Right lung (tissue), 5 donors: Measurements from ENCODE around the gene HIF1A. TPM values are rescaled to one million over a fixed set of nuclear protein-coding genes. Genes with fewer than 3 reads are reported as not detected.
"Not testable (repeated sequence)": the region's sequence is repeated elsewhere in the genome, so short reads cannot be mapped to it uniquely, and the experiment has no call there.

Experiments
- DNase-seq, 2 donors: peaks; one replicate each; pipeline ENCODE4 v3.0.0-alpha.2; 2013
- polyA plus RNA-seq, 5 donors: library from polyadenylated mRNA; unstranded; fragments of 120-200 nt; gene quantifications; one replicate each; pipeline versions ENCODE4 v1.2.1 to v1.2.3, GENCODE V29; 2013; ENCODE audit warnings: inconsistent platforms in 1 of 5, low replicate concordance in 1 of 5; ENCODE audit not compliant: insufficient read length in 5 of 5, insufficient read depth in 1 of 5

HIF1A gene
- polyA plus RNA-seq, 5 donors: 157 to 270 (median 206) TPM

DNA sequence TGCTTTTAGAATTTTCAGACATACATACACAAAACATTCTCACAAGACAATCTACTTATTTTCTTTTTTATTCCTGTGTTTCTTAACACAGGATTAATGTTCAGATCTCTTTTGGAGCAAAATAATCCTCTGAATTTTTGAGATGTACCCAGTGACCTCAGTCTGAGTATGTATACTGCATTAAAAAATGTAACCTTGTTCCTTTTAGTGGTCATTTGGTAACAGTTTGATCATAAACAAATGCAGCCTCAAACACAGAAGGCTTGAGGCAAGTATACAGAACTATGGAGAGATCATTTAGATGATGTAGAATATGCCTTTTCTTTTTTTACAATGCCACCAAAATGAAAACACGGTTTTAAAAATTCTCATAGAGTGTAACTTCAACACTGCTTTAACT, 9.7 kb downstream of the HIF1A start:
- no peak for DNase-seq

DNA sequence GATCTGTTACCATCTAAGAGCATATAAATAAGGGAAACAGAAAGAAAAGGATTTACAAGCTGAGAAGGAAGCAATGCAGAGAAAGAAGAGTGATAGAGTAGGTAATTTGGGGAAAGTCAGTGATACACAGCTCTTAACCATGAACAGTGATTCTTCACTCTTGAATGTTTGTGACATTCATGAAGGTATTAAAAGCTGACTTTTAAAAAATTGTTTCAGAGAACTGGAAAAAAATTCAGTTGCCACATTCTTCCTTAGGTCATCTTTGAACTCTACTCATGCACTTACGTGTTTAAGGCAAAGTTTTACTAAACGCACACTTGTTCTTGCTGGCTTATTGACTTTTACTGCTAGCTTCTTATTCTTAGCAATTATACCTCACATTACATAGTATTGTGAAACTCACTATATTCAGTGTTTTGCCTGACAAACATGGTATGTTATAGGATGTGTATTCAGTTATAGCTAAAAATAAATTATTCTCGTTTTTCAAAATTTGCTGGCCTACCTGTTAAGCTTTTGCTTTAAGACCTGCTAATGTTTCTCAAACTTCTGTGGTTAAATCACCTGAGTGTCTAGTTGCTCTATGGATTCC, 10.9 kb downstream of the HIF1A start:
- DNase-seq: no peak

DNA sequence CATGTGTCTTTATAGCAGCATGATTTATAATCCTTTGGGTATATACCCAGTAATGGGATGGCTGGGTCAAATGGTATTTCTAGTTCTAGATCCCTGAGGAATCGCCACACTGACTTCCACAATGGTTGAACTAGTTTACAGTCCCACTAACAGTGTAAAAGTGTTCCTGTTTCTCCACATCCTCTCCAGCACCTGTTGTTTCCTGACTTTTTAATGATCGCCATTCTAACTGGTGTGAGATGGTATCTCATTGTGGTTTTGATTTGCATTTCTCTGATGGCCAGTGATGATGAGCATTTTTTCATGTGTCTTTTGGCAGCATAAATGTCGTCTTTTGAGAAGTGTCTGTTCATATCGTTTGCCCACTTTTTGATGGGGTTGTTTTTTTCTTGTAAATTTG, 12.5 kb downstream of the HIF1A start:
- DNase-seq: not testable (repeated sequence)

DNA sequence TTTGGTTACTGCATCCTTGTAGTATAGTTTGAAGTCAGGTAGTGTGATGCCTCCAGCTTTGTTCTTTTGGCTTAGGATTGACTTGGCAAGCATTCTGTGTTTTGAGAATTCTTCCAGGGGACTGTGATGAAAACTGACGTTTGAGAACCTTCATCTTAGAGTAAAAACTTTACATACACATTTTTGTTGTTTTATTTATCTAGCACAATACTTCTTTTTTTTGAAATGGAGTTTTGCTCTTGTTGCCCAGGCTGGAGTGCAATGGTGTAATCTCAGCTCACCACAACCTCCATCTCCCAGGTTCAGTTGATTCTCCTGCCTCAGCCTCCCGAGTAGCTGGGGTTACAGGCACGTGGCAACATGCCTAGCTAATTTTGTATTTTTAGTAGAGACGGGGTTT, 13.4 kb downstream of the HIF1A start:
- not testable (repeated sequence) for DNase-seq

DNA sequence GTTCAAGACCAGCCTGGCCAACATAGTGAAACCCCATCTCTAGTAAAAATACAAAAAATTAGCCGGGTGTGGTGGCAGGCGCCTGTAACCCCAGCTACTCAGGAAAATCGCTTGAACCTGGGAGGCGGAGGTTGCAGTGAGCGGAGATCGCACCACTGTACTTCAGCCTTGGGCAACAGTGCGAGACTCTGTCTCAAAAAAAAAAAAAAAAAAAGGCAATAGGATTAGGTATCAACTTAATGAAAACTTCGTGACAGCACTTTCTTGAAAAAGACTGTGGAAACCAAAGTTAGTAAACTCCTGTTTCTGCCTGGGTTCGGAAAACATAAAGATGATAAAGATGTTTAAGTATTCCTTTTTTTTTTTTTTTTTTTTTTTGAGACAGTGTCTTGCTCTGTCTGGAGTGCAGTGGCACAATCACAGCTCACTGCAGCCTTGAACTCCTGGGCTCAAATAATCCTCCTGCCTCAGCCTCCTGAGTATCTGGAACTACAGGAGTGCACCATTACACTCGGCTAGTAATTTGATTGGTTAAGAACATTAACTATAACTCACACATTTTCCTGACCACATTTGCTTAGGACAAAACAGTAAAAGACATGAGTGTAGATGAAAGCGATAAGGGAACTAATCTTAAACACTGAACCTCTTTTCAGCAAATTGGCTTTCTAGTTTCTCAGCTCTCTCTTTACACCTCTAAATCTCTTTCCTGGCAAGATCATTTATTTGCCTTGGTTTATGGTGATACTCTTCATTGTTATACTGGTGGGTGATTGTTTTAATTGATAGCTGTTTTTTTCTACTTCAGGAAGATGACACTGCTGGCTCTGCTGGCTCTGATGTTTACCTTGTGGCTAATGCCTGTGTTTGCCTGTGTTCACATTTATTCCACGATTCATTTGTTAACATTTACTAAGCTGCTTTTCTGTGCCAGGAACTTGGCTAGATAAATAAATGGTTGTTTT, 15.8 kb downstream of the HIF1A start:
- DNase-seq: no peak

DNA sequence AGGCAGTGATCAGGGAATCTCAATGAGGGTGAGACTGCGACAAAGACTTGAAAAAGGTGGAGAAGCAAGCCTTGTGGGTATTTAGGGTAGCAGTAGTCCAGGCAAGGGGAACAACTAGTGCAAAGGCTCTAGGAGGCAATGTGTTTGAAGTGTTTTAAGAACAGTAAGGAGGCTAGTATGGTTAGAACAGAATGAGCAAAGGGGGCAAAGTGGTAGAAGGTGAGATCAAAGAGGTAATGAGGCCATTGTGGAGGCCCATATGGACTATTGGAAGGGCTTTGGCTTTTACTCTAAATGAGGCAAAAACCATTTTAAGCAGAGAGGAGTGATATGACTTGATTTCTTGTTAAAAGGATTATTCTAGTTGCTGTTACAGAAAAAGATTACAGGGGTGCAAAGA, 16.8 kb downstream of the HIF1A start:
- no peak for DNase-seq

DNA sequence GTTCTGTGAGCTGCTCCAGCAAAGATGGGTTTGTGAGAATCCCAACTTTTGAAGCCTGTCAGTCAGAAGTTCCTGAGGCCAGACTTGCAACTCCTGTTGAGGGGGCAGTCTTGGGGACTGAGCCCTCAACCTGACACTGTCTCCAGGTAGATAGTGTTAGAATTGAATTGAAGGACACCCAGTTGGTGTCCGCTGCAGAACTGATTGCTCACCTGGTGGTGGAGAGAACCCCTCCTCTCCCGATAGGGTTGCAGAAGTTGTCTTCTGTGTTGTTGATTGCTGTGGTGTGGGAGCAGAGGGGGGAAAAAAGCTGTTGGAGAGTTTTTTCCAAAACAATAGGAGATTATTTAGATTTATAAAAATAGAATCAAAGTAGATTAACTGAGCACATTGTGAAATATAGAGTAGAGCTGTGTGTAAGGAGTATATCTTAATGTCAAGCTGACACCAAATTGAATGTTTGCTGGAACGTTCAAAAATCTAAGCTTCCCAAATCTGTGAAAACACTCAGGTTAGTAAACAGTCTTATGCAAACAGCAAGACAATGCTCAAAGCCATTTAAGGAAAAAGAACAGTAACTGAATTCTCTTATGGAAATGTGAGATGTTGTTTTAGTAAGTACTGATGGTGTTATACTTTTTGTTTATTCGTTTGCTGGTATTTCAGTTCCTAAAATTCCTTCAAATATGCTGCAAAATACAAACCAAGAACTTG, 18.6 kb downstream of the HIF1A start:
- no peak for DNase-seq

DNA sequence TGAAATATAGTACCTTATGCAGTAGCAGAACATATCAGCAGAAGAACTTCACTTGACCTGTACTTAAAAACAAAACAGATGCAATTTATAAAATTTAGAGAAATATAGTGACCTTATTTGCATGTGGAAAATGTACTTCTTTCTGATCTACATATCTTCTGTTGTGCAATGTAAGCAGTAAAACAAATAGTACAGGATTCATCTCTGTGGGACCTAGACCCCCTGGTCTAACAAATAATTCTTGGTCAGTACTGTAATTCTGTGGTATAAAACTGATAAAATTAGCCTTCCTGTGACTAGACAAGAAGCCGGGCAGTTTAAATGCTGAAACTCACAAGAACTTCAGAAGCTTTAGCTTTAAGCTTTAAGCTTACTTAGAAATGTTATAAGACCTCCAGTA, 21.6 kb downstream of the HIF1A start:
- DNase-seq: no peak

DNA sequence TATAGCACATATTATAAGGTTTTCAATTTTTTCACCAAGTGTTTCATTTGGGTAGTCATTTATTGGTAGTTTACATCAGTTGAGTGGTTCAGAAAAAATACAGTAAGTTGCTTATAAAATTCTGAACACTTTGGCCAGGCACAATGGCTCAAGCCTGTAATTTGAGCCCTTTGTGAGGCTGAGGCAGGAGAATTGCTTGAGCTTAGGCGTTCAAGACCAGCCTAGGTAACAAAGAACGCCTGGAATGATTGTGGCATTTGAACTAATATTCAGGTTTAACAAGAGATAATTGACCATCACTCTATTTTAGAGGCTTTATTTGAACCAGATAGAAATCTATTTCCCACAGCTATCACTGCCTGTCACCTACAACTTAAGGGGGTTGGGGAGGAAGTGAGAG, 22.7 kb downstream of the HIF1A start:
- no peak for DNase-seq

DNA sequence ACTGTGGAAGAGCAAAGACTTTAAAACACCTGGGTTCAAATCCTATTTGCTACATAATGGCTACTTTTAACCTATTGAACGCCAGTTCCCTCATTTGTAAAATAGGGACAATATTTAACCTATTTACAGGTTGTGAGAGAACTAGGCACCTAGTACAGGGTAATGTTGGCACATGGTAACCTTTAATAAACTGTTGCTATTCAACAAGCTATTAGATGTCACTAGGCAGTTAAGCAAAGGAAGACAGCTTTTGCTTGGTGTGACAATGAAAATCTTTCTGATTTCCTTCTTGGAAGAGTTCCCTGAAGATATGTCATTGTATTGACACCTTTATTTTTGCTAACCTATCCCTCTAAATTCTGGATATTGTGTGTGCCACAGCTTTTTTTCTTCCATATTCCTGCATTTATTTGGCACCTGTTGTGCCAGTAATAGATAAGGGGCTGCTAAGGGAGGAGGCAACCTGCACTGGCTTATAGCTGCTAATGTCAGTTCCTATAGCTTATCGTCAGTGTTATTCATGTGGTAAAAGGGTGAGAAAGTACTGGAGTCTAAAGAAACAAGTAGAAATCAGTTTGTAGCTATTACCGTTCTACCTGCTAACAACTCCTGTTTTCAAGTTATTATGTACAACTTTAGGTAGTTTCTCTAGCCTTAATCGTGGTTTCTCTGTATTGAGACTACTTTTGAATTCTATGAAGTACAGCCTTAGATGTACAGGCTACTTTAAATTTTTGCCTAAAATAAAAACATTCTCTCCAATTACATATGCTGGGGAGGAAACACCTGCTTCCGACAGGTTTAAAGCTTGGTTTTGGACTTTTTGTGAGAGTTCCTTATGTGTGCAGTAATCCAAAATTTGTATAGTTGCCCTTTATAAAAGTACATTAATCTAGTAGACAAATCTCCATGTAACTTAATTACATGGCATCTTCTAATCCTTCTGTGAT, 24.3 kb downstream of the HIF1A start:
- DNase-seq: no peak

DNA sequence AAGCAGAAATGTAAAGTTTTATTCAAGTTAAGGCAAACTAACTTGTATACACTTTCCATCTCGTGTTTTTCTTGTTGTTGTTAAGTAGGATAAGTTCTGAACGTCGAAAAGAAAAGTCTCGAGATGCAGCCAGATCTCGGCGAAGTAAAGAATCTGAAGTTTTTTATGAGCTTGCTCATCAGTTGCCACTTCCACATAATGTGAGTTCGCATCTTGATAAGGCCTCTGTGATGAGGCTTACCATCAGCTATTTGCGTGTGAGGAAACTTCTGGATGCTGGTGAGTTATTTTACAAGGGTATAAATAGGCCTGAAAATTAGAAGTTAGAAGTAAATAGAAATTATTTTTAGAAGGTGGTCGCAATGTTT, 25.0 kb downstream of the HIF1A start:
- DNase-seq: no peak

DNA sequence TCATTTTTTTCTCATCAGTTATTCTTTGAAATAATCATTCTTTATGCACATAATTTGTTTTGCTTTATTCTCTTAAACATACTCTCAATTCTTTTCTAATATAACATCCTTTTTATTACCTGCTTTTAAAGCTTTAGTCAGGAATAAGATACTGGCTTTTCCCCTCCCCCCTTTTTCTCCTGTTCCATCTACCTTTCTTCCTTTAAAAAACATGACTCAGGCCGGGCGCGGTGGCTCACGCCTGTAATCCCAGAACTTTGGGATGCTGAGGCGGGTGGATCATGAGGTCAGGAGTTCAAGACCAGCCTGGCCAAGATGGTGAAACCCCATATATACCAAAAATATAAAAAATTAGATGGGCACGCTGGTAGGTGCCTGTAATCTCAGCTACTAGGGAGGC, 25.4 kb downstream of the HIF1A start:
- no peak for DNase-seq

DNA sequence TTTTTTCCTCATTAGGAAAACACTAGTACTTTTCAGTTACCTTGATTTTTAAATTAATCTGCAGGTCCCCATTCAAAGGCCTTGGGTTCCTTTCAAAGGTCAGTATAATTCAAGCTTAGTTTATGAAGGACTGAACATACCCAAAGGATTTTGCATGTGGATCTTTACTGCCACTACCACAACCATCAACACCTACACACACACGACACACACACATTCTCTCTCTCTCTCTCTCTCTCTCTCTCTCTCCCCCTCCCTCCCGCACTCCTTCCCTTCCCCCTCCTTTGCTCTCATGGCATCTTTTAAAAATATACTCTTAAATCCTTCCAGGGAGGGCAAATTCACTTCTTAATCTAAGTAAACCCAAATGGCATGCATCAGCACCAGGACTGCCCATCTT, 28.8 kb downstream of the HIF1A start:
- DNase-seq: no peak

DNA sequence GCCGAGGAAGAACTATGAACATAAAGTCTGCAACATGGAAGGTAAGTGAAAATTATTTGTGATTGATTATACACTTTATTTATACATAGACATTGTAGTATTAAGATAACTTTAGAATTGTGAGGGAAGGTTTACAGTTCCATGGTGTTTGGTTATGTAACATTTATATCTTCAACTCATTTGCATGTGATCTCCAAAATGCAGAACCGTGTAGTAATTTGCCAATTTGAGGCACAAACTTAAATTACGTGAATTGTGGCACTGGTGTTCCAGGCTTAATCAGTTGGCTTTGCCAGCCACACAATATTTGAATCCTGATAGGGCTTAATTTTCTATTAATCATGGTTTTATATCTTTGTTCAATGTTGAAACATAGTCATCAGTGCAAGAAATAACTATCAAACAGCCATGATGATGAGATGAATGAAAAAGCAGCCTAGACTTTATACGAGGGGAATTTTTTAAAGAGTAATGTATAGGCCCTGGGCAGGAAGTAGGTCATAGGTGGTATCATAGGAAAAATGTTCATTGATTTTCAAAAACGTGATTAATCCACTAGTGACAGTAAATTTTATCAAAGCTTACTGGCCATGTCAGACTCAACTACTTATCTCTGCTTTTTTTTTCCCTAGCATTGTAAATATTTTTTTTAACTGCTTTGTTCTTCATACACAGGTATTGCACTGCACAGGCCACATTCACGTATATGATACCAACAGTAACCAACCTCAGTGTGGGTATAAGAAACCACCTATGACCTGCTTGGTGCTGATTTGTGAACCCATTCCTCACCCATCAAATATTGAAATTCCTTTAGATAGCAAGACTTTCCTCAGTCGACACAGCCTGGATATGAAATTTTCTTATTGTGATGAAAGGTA, 31.7 kb downstream of the HIF1A start:
- DNase-seq: no peak

DNA sequence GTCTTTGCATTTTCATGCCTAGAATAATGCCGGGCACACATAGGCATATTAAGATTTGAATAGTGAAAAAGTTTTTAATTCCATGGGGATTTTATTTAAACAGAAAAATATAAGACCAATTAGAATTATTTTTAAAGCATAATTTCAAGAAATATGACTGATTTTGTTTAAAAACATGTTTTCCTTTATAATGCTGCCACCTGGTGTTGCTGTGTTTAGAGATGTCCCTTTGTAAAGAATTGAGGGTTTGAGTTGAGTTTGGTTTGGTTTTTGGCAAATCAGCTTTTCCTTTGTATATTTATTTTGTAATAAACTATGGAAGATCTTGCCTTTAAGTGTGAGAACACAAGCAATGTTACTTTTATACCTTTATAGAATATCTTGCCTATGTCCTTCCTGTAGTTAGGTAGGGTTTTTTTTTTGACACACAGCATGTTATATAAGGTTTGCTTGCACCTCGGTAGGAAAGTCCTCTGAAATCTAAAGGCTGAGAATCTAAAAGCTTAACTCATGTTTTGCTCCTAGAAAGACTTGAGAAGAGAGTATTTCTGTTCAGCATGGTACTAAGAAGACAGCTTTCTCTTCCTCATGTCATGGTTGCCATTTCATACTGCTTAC, 35.6 kb downstream of the HIF1A start:
- no peak for DNase-seq

DNA sequence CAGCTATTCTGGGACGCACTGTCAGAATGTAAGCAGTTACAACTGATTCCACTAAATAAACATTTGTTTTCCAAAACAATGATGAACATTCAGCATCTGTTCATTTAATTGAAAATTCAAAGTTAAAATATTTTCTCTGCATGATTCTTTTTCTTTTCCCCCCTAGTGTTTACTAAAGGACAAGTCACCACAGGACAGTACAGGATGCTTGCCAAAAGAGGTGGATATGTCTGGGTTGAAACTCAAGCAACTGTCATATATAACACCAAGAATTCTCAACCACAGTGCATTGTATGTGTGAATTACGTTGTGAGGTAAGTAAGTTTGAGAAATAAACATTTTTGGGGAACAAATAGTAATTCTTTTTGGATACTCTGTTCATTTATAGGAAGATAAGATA, 38.7 kb downstream of the HIF1A start:
- DNase-seq: no peak

DNA sequence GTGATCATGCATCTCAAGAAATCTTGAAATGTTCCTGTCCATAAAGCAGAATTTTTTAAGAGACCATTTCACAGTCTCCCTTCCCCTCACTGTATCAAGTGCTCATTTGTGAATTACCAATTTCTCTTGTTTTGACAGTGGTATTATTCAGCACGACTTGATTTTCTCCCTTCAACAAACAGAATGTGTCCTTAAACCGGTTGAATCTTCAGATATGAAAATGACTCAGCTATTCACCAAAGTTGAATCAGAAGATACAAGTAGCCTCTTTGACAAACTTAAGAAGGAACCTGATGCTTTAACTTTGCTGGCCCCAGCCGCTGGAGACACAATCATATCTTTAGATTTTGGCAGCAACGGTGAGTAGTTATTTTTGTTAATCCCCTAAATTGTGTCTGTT, 41.4 kb downstream of the HIF1A start:
- no peak for DNase-seq

DNA sequence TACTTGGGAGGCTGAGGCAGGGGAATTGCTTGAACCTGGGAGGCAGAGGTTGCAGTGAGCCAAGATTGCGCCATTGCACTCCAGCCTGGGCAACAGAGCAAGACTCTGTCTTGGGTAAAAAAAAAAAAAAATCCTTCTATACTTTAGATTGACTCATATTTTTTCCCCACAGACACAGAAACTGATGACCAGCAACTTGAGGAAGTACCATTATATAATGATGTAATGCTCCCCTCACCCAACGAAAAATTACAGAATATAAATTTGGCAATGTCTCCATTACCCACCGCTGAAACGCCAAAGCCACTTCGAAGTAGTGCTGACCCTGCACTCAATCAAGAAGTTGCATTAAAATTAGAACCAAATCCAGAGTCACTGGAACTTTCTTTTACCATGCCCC, 42.6 kb downstream of the HIF1A start:
- DNase-seq: no peak

DNA sequence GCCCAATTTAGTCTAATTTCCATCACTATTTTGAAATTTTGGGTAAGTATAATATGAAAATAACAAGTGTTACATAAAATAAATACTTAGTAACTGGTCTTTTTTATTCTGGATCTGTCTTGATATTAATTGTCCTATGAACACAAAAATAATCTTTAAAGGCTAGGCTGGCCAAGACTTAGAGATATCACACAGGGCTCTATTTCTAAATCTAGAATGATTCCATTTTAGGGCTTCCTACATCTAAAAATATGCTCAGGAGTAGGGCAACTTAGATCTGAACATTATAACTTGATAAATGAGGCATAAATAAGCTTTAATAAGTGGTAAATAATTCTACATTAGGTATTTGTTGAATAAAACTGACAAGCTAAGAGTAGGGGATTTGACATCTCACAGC, 43.8 kb downstream of the HIF1A start:
- DNase-seq: no peak

DNA sequence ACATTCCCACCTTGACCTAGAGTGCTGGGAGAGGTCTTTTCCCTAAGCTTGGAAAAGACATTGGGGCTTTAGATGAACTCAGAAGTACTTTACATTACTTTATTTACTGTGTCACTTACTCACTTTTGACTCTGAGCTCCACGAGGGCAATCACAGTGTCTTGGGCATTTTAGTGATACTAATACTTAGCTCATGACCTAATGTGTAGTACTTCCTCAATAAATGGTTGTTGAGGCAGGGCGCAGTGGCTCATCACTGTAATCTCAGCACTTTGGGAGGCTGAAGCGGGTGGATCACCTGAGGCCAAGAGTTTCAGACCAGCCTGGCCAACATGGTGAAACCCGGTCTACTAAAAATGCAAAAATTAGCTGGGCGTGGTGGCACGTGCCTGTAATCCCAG, 47.1 kb downstream of the HIF1A start:
- DNase-seq: no peak
